ENCODE measurements around the gene TMBIM6. TPM values are rescaled to one million over a fixed set of nuclear protein-coding genes. Genes with fewer than 3 reads are reported as not detected.

TMBIM6 gene
- total and polyA plus RNA-seq, 9 of the 15 experiments (the other 6 are each of a cell fraction or from before 2014, with no cell fraction given) = 147 to 1,288 (median 352) TPM

DNA sequence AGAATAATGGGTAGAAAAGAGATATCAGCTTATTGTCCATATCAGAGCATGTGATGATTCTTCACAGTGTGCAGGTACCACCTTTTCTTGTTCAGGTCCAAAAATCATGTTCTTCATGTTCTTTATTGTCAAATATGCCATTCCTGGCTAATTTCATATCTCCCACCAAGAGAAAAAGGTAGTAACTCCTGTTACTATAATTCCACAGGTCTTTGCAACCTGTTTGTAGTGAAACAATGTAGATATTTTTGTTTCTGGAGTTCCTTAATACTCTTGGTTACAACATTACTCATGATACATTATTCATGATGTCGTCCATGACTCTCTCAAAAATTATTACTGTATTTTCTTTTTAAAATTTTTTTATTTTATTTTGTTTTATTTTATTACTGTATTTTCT, 11.3 kb upstream of the TMBIM6 start:
- ChIA-PET CTCF (ENCODE audit: low intra/inter-chr PET ratio) (no interaction called here), POLR2A (no interaction called here)
- Histone ChIP-seq H3K9me1 (ENCODE audit: control insufficient read depth, insufficient read depth, low read length) (no peaks in the 10 kb centered on the region), H3K27ac (ENCODE audit: extremely low read depth, low read depth, low read length) (no peak overlapping the region), H3K27me3 (ENCODE audit: control insufficient read depth in 2 of 2, insufficient read depth in 2 of 2, low read length in 2 of 2) (no peaks in the 10 kb centered on the region), H4K20me1 (replicated peaks; ENCODE audit: control insufficient read depth, insufficient read depth, low read length) (no peaks in the 10 kb centered on the region), H3K9me3 (replicated peaks; ENCODE audit: control insufficient read depth, insufficient read depth, low read depth, low read length) (no peaks in the 10 kb centered on the region), H3K4me2 (ENCODE audit: insufficient read depth, low read length) (no peak overlapping the region), H3K4me1 (replicated peaks in 1 of 2; ENCODE audit: control insufficient read depth in 2 of 2, insufficient read depth in 2 of 2, low read length in 2 of 2) (peaks cover 0 to 20% of the 10 kb centered on the region in 2 experiments; a peak in 3 of 5 replicates), H3K4me3 (no peak overlapping the region), H3K9ac (ENCODE audit: insufficient read depth in 1 of 2, low read depth in 2 of 2, low read length in 2 of 2) (no peak overlapping the region), H3K36me3 (ENCODE audit: control insufficient read depth, insufficient read depth, low read length) (no peaks in the 10 kb centered on the region), H2AFZ (ENCODE audit: low read depth, low read length) (no peak overlapping the region), H3K79me2 (ENCODE audit: control insufficient read depth, insufficient read depth, low read length) (no peaks in the 10 kb centered on the region)
- DNase-seq (ENCODE audit: extremely low read depth in 1 of 4, low spot score in 3 of 4) = no peak
- in situ Hi-C loops (cut with MboI) = no loop called here
- no peak for FAIRE-seq
- no TSS peak for BruUV-seq (replicated peaks)
- no peak for ATAC-seq
- TF ChIP-seq, protein P1, sequence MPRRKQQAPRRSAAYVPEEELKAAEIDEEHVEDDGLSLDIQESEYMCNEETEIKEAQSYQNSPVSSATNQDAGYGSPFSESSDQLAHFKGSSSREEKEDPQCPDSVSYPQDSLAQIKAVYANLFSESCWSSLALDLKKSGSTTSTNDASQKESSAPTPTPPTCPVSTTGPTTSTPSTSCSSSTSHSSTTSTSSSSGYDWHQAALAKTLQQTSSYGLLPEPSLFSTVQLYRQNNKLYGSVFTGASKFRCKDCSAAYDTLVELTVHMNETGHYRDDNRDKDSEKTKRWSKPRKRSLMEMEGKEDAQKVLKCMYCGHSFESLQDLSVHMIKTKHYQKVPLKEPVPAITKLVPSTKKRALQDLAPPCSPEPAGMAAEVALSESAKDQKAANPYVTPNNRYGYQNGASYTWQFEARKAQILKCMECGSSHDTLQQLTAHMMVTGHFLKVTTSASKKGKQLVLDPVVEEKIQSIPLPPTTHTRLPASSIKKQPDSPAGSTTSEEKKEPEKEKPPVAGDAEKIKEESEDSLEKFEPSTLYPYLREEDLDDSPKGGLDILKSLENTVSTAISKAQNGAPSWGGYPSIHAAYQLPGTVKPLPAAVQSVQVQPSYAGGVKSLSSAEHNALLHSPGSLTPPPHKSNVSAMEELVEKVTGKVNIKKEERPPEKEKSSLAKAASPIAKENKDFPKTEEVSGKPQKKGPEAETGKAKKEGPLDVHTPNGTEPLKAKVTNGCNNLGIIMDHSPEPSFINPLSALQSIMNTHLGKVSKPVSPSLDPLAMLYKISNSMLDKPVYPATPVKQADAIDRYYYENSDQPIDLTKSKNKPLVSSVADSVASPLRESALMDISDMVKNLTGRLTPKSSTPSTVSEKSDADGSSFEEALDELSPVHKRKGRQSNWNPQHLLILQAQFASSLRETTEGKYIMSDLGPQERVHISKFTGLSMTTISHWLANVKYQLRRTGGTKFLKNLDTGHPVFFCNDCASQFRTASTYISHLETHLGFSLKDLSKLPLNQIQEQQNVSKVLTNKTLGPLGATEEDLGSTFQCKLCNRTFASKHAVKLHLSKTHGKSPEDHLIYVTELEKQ (CRISPR knock-in tag; IDR thresholded peaks at IDR 0.05) = 0 out of 2 replicates have a peak, but pooled peaks have one; percentile 6
- TF ChIP-seq, protein P2, sequence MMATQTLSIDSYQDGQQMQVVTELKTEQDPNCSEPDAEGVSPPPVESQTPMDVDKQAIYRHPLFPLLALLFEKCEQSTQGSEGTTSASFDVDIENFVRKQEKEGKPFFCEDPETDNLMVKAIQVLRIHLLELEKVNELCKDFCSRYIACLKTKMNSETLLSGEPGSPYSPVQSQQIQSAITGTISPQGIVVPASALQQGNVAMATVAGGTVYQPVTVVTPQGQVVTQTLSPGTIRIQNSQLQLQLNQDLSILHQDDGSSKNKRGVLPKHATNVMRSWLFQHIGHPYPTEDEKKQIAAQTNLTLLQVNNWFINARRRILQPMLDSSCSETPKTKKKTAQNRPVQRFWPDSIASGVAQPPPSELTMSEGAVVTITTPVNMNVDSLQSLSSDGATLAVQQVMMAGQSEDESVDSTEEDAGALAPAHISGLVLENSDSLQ (IDR thresholded peaks at IDR 0.05) = no peak
- peak; percentile 5; the same call in 1 of the 2 replicates for TF ChIP-seq POLR2H (tag; IDR thresholded peaks at IDR 0.05; ENCODE audit: low read depth)
- 9% methylated on average over 1 of the region's 1 CpG for WGBS (ENCODE audit: insufficient coverage, low coverage, missing lambda C conversion rate)
- intact Hi-C loops (cut with micrococcal nuclease) = no loop called here

All from K562 (cell line).